Progenitor cell of endocrine pancreas (in vitro differentiated cells): ENCODE measurements around the gene GRP. TPM values are rescaled to one million over a fixed set of nuclear protein-coding genes. Genes with fewer than 3 reads are reported as not detected.

Source experiments
- DNase-seq: peaks from one replicate; pipeline ENCODE4 v3.0.0; 2021; ENCODE audit warnings: low spot score; ENCODE audit not compliant: unreplicated experiment
- H3K27ac Mint-ChIP-seq: 2 replicates; pipeline ENCODE4 v1.8.0; 2021; ENCODE audit warnings: mild to moderate bottlenecking, moderate library complexity, mixed read lengths
- H3K27me3 Mint-ChIP-seq: 2 replicates; pipeline ENCODE4 v1.8.0; 2021; ENCODE audit warnings: mixed read lengths
- H3K36me3 Mint-ChIP-seq: 2 replicates; pipeline ENCODE4 v1.8.0; 2022; ENCODE audit warnings: mixed read lengths; ENCODE audit not compliant: insufficient read depth
- H3K4me1 Mint-ChIP-seq: 2 replicates; pipeline ENCODE4 v1.8.0; 2021; ENCODE audit warnings: low read depth, mixed read lengths
- H3K4me3 Mint-ChIP-seq: 2 replicates; pipeline ENCODE4 v1.8.0; 2021; ENCODE audit warnings: low read depth, mild to moderate bottlenecking, moderate library complexity, mixed read lengths
- H3K9me3 Mint-ChIP-seq: 2 replicates; pipeline ENCODE4 v1.8.0; 2021; ENCODE audit warnings: low read depth, mixed read lengths
- total RNA-seq: library from RNA; stranded (reverse); gene quantifications from 2 replicates; pipeline ENCODE4 v1.2.1, GENCODE V29; 2021
- TF ChIP-seq, protein P1 (sequence below): fragments of 200-600 bp; sonication (generic); IDR thresholded peaks from one replicate; pipeline ENCODE4 v1.5.0; 2021; ENCODE audit warnings: antibody characterized with exemption, mild to moderate bottlenecking; ENCODE audit not compliant: unreplicated experiment

The GRP gene
- total RNA-seq, 1 donor from 2014 or later, result not detected

- TF ChIP-seq, protein P1, sequence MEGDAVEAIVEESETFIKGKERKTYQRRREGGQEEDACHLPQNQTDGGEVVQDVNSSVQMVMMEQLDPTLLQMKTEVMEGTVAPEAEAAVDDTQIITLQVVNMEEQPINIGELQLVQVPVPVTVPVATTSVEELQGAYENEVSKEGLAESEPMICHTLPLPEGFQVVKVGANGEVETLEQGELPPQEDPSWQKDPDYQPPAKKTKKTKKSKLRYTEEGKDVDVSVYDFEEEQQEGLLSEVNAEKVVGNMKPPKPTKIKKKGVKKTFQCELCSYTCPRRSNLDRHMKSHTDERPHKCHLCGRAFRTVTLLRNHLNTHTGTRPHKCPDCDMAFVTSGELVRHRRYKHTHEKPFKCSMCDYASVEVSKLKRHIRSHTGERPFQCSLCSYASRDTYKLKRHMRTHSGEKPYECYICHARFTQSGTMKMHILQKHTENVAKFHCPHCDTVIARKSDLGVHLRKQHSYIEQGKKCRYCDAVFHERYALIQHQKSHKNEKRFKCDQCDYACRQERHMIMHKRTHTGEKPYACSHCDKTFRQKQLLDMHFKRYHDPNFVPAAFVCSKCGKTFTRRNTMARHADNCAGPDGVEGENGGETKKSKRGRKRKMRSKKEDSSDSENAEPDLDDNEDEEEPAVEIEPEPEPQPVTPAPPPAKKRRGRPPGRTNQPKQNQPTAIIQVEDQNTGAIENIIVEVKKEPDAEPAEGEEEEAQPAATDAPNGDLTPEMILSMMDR, result no peak
- DNase-seq, result no peak
- Mint-ChIP-seq H3K27ac (no peak overlapping the region), H3K4me3 (peak overlapping the region; percentile 55), H3K36me3 (no peaks in the 10 kb centered on the region), H3K9me3 (no peaks in the 10 kb centered on the region), H3K27me3 (peaks cover 86% of the 10 kb centered on the region), H3K4me1 (peaks cover 1% of the 10 kb centered on the region)
Measured at GRCh38 chr18:59273759-59274532, 54.0 kb downstream of the GRP start.

DNA sequence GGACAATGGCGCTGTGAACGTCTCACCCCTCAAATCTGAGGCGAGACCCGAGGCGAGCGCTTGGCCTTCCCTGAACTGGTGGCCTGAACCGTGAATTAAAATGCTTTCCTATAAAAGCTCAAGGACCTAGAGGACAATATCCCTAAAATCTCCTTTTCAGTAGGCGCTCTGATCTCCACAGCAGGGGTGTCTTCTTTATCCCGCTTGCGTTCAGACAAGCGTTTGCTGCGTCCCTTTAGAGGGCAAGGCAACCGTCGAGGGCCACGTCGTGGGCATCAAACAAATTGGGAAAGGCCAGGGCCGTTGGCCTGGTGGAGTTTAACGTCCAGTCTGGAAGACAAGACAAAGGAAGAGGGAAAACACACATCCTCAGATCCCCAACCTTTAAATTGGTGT is 54.6 kb downstream of the GRP start:
- Mint-ChIP-seq H3K4me1 (peaks cover 1% of the 10 kb centered on the region), H3K27ac (no peak overlapping the region), H3K27me3 (peaks cover 88% of the 10 kb centered on the region), H3K4me3 (no peak overlapping the region), H3K36me3 (no peaks in the 10 kb centered on the region), H3K9me3 (no peaks in the 10 kb centered on the region)
- DNase-seq, result no peak
- TF ChIP-seq, protein P1, result no peak

- Mint-ChIP-seq H3K27ac (no peak overlapping the region), H3K4me3 (no peak overlapping the region), H3K9me3 (no peaks in the 10 kb centered on the region), H3K27me3 (peaks cover 88% of the 10 kb centered on the region), H3K36me3 (no peaks in the 10 kb centered on the region), H3K4me1 (peaks cover 1% of the 10 kb centered on the region)
- DNase-seq, result no peak
- TF ChIP-seq, protein P1, result no peak
Measured at GRCh38 chr18:59275406-59275949, 55.5 kb downstream of the GRP start.

DNA sequence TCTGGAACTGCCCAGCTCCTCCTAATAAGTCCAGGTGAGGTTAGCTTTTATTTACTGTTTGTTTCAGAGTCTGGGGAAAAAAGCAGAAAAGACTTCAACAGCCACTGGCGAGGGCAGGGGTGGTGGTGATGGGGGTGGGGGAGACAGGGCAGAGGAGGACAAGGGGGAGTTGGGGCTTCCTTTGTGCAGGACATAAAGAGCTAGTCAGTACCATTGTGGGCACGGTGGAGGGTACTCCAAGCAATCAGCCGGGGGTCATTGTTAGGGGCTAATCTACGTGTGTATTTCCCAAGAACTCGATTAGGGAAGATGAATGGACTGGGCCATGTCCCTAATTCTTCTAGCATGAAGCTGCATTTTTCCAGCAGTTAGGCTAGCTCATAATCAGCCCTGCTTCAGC is 56.1 kb downstream of the GRP start:
- Mint-ChIP-seq H3K9me3 (no peaks in the 10 kb centered on the region), H3K36me3 (no peaks in the 10 kb centered on the region), H3K27me3 (peaks cover 88% of the 10 kb centered on the region), H3K4me1 (peaks cover 1% of the 10 kb centered on the region), H3K27ac (no peak overlapping the region), H3K4me3 (no peak overlapping the region)
- no peak for DNase-seq
- TF ChIP-seq, protein P1, result no peak

DNA sequence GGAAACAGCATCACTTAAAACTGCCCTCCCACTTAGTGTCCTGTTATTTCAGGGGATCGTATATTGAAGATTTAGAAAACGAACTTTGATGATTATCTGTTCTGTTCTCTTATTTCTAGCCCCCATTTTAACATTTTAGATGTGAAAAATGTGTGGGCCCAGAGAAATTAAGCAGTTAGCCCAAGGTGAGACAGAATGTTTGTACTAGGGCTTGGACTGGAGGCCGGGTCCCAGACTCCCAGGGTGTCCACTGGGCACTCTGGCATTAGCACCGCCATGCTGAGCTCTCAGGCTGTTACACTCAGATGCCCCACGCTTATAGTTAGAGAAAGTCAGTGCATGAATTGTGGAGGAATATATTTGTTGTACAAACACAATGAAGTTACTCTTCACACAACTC is 58.8 kb downstream of the GRP start:
- TF ChIP-seq, protein P1, result no peak
- Mint-ChIP-seq H3K4me1 (peaks cover under 1% of the 10 kb centered on the region), H3K36me3 (no peaks in the 10 kb centered on the region), H3K27ac (no peak overlapping the region), H3K9me3 (no peaks in the 10 kb centered on the region), H3K27me3 (peaks cover 99% of the 10 kb centered on the region), H3K4me3 (no peak overlapping the region)
- DNase-seq, result no peak
